Measurements from ENCODE around the gene TUBB2B.
"Not testable (repeated sequence)": the region's sequence is repeated elsewhere in the genome, so short reads cannot be mapped to it uniquely, and the experiment has no call there.

Gene TUBB2B

GRCh38 chr6:3178666-3179065 lies 48.8 kb downstream of the TUBB2B start:
- DNase-seq: not testable (repeated sequence)

DNA sequence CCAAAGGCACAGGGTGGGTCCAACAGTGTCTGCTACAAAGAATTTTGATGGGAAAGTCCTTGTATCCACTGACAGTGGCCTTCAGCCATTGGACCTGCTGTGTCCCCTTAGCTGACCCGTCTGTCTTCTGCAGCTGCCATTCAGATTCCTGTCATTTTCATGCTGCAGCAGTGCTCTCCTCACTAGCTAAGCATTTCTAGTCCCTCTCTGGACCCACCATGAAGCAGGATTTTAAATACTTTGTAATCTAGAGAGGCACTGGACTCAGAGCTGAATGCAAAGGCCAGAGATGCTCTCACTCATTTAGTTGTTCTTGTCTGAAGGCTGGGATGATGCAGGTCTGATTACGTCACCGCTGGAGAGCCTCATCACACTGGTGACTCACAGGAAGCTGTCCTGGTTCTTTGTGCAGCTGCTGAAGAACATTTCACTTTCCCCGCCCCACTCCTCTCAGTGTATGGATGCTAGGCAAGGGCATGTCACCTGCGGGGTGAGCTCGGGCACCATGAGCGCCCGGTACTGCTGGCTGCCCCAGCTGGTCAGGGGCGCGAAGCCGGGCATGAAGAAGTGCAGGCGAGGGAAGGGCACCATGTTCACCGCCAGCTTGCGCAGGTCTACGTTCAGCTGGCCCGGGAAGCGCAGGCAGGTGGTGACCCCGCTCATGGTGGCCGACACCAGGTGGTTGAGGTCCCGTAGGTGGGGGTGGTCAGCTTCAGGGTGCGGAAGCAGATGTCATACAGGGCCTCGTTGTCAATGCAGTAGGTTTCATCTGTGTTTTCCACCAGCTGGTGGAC lies 50.7 kb downstream of the TUBB2B start:
- DNase-seq: no peak

GRCh38 chr6:3175715-3176402 lies 51.6 kb downstream of the TUBB2B start:
- no peak for DNase-seq
